ENCODE data around the gene CAMK2A.
"Not testable (repeated sequence)": the region's sequence is repeated elsewhere in the genome, so short reads cannot be mapped to it uniquely, and the experiment has no call there.

CAMK2A gene

GRCh38 chr5:150253416-150254208 lies 36.0 kb downstream of the CAMK2A start:
- no peak for TF ChIP-seq CTCF (IDR thresholded peaks at IDR 0.05; ENCODE audit: extremely low read depth, missing control alignments)
- DNase-seq (ENCODE audit: low spot score): no peak

- no peak for TF ChIP-seq CTCF (IDR thresholded peaks at IDR 0.05; ENCODE audit: extremely low read depth, missing control alignments)
- no peak for DNase-seq (ENCODE audit: low spot score)
These were observed 37.1 kb downstream of the CAMK2A start for GRCh38 chr5:150252489-150252888.

- TF ChIP-seq CTCF (IDR thresholded peaks at IDR 0.05; ENCODE audit: extremely low read depth, missing control alignments): no peak
- no peak for DNase-seq (ENCODE audit: low spot score)
These were observed 38.1 kb downstream of the CAMK2A start for GRCh38 chr5:150251504-150251903.

- DNase-seq (ENCODE audit: low spot score): no peak
- no peak for TF ChIP-seq CTCF (IDR thresholded peaks at IDR 0.05; ENCODE audit: extremely low read depth, missing control alignments)
These were observed 39.8 kb downstream of the CAMK2A start for GRCh38 chr5:150249744-150250143.

GRCh38 chr5:150248946-150249345 lies 40.6 kb downstream of the CAMK2A start:
- TF ChIP-seq CTCF (IDR thresholded peaks at IDR 0.05; ENCODE audit: extremely low read depth, missing control alignments): no peak
- no peak for DNase-seq (ENCODE audit: low spot score)

- not testable (repeated sequence) for DNase-seq (ENCODE audit: low spot score)
These were observed 41.1 kb downstream of the CAMK2A start for GRCh38 chr5:150248493-150248892.

DNA sequence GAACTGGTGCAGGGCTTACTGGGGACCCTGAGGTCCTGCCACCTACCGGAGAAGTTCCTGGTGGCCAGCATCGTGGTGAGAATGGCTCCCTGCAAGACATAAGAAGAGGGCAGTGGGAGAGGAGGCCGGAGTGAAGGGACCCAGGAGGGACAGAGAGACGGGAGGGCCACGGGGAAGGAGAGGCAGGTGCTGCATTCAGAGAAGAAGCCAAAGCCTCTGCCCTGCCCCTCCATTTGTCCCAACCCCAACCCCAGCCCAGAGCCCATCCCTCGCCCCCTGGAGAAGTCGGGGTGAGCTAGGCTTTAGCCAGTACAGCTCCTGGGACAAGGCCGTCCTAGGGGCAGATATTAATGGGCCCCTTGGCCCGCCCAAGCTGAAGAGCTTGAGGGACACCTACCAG lies 41.8 kb downstream of the CAMK2A start:
- no peak for DNase-seq (ENCODE audit: low spot score)
- TF ChIP-seq CTCF (IDR thresholded peaks at IDR 0.05; ENCODE audit: extremely low read depth, missing control alignments): no peak

DNA sequence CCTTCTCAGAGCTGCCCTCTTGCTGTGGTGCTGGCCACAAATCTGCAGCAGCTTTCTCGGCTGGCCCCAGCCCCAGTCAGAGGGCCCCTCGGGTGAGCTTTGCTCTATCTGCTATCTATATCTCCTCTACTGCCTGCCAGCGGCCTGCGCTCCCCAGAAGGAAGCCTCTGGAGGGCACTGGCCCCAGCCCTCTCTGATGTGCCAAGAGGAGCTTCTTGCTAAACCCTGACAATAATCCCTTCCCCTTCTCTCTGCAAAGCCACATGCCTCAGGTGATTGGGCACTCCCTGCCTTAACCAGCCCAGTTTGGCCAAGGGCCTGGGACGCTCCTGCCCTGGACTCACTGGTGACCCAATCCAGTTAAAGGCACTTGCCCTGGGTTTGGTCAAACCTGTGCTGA lies 42.7 kb downstream of the CAMK2A start:
- DNase-seq (ENCODE audit: low spot score): no peak
- no peak for TF ChIP-seq CTCF (IDR thresholded peaks at IDR 0.05; ENCODE audit: extremely low read depth, missing control alignments)

Data from GM20000 (cell line).